Heart right ventricle (tissue), 16 donors: ENCODE measurements around the gene ANKRD17. TPM values are rescaled to one million over a fixed set of nuclear protein-coding genes. Genes with fewer than 3 reads are reported as not detected.

Source experiments
- ATAC-seq, 8 donors: fragments of 200-7000 bp; cut with Tn5 transposase; one replicate each; pipeline ENCODE4 v1.9.1; 2020; ENCODE audit warnings: mild to moderate bottlenecking in 8 of 8, moderate library complexity in 8 of 8, moderate number of reproducible peaks in 1 of 8
- DNase-seq, 2 donors: peaks; one replicate each; pipeline ENCODE4 v3.0.0-alpha.2; 2020
- H3K27ac ChIP-seq, 10 donors: fragments of 200-600 bp; sonication (generic) in 2 of 10; one replicate each; pipeline versions ENCODE4 v1.5.0 to v1.8.0; 2020 to 2022; ENCODE audit warnings: mild to moderate bottlenecking in 3 of 10
- H3K27me3 ChIP-seq, 7 donors: fragments of 200-600 bp; one replicate each; pipeline ENCODE4 v1.8.0; 2021 to 2022; ENCODE audit warnings: mild to moderate bottlenecking in 2 of 7
- H3K36me3 ChIP-seq, 9 donors: fragments of 200-600 bp; sonication (generic) in 1 of 9; one replicate each; pipeline versions ENCODE4 v1.5.0 to v1.8.0; 2020 to 2022; ENCODE audit warnings: mild to moderate bottlenecking in 2 of 9
- H3K4me1 ChIP-seq, 9 donors: fragments of 200-600 bp; sonication (generic) in 1 of 9; one replicate each; pipeline versions ENCODE4 v1.5.0 to v1.8.0; 2020 to 2022; ENCODE audit warnings: mild to moderate bottlenecking in 4 of 9
- H3K4me3 ChIP-seq, 10 donors: fragments of 200-600 bp; sonication (generic) in 2 of 10; one replicate each; pipeline versions ENCODE4 v1.5.0 to v1.8.0; 2020 to 2022; ENCODE audit warnings: mild to moderate bottlenecking in 7 of 10, moderate library complexity in 2 of 10
- H3K9me3 ChIP-seq, 11 donors: fragments of 200-600 bp in 10 of 11; sonication (generic) in 2 of 11; one replicate each; pipeline versions ENCODE4 v1.5.0 to v1.8.0; 2013 to 2022; ENCODE audit warnings: mild to moderate bottlenecking in 2 of 11, control low read depth in 1 of 11, moderate library complexity in 1 of 11
- CTCF ChIP-seq, 9 donors: fragments of 200-600 bp; sonication (generic) in 2 of 9; IDR thresholded peaks; one replicate each; pipeline versions ENCODE4 v1.5.0 to v1.8.0; 2021 to 2022; ENCODE audit warnings: antibody characterized with exemption in 9 of 9, mild to moderate bottlenecking in 5 of 9, moderate library complexity in 1 of 9
- WGBS, 2 donors: extraction: QIAGEN DNeasy Blood & Tissue Kit; methylation state at CpG; one replicate each; pipeline ENCODE4 v1.1.7; 2013; ENCODE audit warnings: inconsistent platforms in 1 of 2; 5-methylcytosine and 5-hydroxymethylcytosine counted together
- intact Hi-C, 10 donors: fragments of 100-400 bp; cut with DNase I; formaldehyde crosslinking; loops; one replicate each; pipeline versions ENCODE4 v1.11.1 to v1.14.2; 2022
- polyA plus RNA-seq, 2 donors: library from polyadenylated mRNA; stranded (reverse); fragments of 200-250 nt; gene quantifications; one replicate each; pipeline ENCODE4 v1.2.3, GENCODE V29; 2013
- total RNA-seq, 10 donors: library from RNA; stranded (reverse); fragmentation: NEBNext Ultra II Directional in 3 of 10; extraction: Animal tissue kit (Norgen Biotek cat#: 25700) in 3 of 10; gene quantifications; one replicate each; pipeline versions ENCODE4 v1.2.1 to v1.2.4, GENCODE V29; 2021 to 2023
- donor health status: Arrhythmogenic right ventricular cardiomyopathy.
- donor health status: ischemic (EF 13 %, LVEDD 7.1; RV severe dilation, severe dysfunction).
- donor health status: healthy with polysubstance abuse.
- donor health status: DM: no; HTN: yes; CAD: no.
- donor health status: DM: no; HTN: no; CAD: no.
- donor health status: ischemic (EF 25% LVEDD 6.9; RV normal size, moderate dysfunction).
- donor health status: ischemic (EF 25% LVEDD 5.7; RV mildly dilated, moderate dysfunction).
- donor health status: healthy.
- donor health status: DM: yes; HTN: yes; CAD: no.
- donor health status: Ischemic cardiomyopathy.
- donor health status: ischemic (EF 35%, LVEDD 5.7; RV mildly dilated, moderate dysfunction).
- donor health status: nonischemic (EF 11% LVEDD 7.7; RV severe dilation, severe dysfunction).
- donor health status: DM: yes; HTN: yes; CAD: no.
- donor health status: PGD.
- donor health status: ischemic (EF 29% LVEDD 5.4; RV normal size, mild dysfunction).
- donor health status: nonischemic (EF 23%, LVEDD 6.1; RV moderate dilation, normal function).

ANKRD17 gene
- total and polyA plus RNA-seq, 12 donors, result 13.5 to 71.7 (median 60.4) TPM

GRCh38 chr4:73034896-73035295 lies 223.7 kb downstream of the ANKRD17 start:
- intact Hi-C loops, result no loop called here
- ATAC-seq (no peak), DNase-seq (no peak)
- Histone ChIP-seq H3K27ac (no peak overlapping the region), H3K4me3 (no peak overlapping the region), H3K27me3 (no peaks in the 10 kb centered on the region), H3K9me3 (peaks cover 0 to 29% (median 7%) of the 10 kb centered on the region in 11 donors), H3K36me3 (no peaks in the 10 kb centered on the region), H3K4me1 (no peaks in the 10 kb centered on the region)
- no peak for TF ChIP-seq CTCF (IDR thresholded peaks at IDR 0.05)
- 87 to 88% methylated on average over 2 of the region's 2 CpGs for WGBS, 2 donors

- Histone ChIP-seq H3K4me3 (no peak overlapping the region), H3K9me3 (peaks cover 0 to 11% (median 0%) of the 10 kb centered on the region in 11 donors), H3K4me1 (no peaks in the 10 kb centered on the region), H3K27ac (no peak overlapping the region), H3K36me3 (no peaks in the 10 kb centered on the region), H3K27me3 (no peaks in the 10 kb centered on the region)
- DNase-seq (no peak), ATAC-seq (no peak)
- 61 to 67% methylated on average over 5 of the region's 5 CpGs for WGBS, 2 donors
- TF ChIP-seq CTCF (IDR thresholded peaks at IDR 0.05), result no peak
- intact Hi-C loops, result loop anchor here in 2 of 10 donors (10.0 kb wide), 2 partner anchors 694 to 734 kb away; no protein-coding TSS in a partner anchor
These were observed 230.0 kb downstream of the ANKRD17 start for GRCh38 chr4:73028621-73029020.

Other genes starting within 250 kb of the ANKRD17 start
- 10 to 100 TPM; 16.8 to 22.3 (median 18.1) TPM for gene COX18, start 189.1 kb downstream of the ANKRD17 start, total RNA-seq
- 10 to 100 TPM in 1 of 2 donors, 1 to 10 TPM in 1; 8.0 to 10.5 TPM for gene COX18, start 189.1 kb downstream of the ANKRD17 start, polyA plus RNA-seq
- gene ALB, start 145.5 kb upstream of the ANKRD17 start, total RNA-seq, result 1 to 10 TPM in 1 of 10 donors, under 1 TPM in 3, not detected in 6; 0.36 to 2.4 (median 0.71) TPM
- gene ALB, start 145.5 kb upstream of the ANKRD17 start, polyA plus RNA-seq, result under 1 TPM in 1 of 2 donors, not detected in 1; 0.06 TPM
- gene AFP, start 177.4 kb upstream of the ANKRD17 start, total RNA-seq, result not detected
- gene AFP, start 177.4 kb upstream of the ANKRD17 start, polyA plus RNA-seq, result not detected
- not detected for gene AFM, start 222.9 kb upstream of the ANKRD17 start, total RNA-seq
- gene AFM, start 222.9 kb upstream of the ANKRD17 start, polyA plus RNA-seq, result not detected